ENCODE results near the gene SAMD10.
A peak's percentile ranks its signal among the peaks of the same experiment; 100 is the strongest.

The SAMD10 gene

GRCh38 chr20:63946986-63947637 lies 32.3 kb downstream of the SAMD10 start:
- Mint-ChIP-seq H3K27me3 (no peaks in the 10 kb centered on the region), H3K27ac (peak overlapping the region; percentile 90), H3K36me3 (ENCODE audit: low read depth) (peaks cover 32% of the 10 kb centered on the region), H3K9me3 (no peaks in the 10 kb centered on the region), H3K4me1 (ENCODE audit: low read depth) (peaks cover 47% of the 10 kb centered on the region), H3K4me3 (no peak overlapping the region)
- DNase-seq: no peak

- no peak for DNase-seq
- Mint-ChIP-seq H3K27ac (peak overlapping the region; percentile 62), H3K27me3 (no peaks in the 10 kb centered on the region), H3K4me1 (ENCODE audit: low read depth) (peaks cover 47% of the 10 kb centered on the region), H3K36me3 (ENCODE audit: low read depth) (peaks cover 33% of the 10 kb centered on the region), H3K9me3 (no peaks in the 10 kb centered on the region), H3K4me3 (no peak overlapping the region)
Measured at GRCh38 chr20:63945921-63946920, 33.2 kb downstream of the SAMD10 start.

GRCh38 chr20:63945031-63945658 lies 34.3 kb downstream of the SAMD10 start:
- Mint-ChIP-seq H3K27me3 (no peaks in the 10 kb centered on the region), H3K36me3 (ENCODE audit: low read depth) (peaks cover 44% of the 10 kb centered on the region), H3K4me1 (ENCODE audit: low read depth) (peaks cover 47% of the 10 kb centered on the region), H3K9me3 (no peaks in the 10 kb centered on the region), H3K27ac (peak overlapping the region; percentile 18), H3K4me3 (no peak overlapping the region)
- no peak for DNase-seq

GRCh38 chr20:63944078-63944941 lies 35.1 kb downstream of the SAMD10 start:
- Mint-ChIP-seq H3K4me3 (no peak overlapping the region), H3K4me1 (ENCODE audit: low read depth) (peaks cover 39% of the 10 kb centered on the region), H3K27ac (peak overlapping the region; percentile 57), H3K36me3 (ENCODE audit: low read depth) (peaks cover 46% of the 10 kb centered on the region), H3K9me3 (no peaks in the 10 kb centered on the region), H3K27me3 (no peaks in the 10 kb centered on the region)
- no peak for DNase-seq

- Mint-ChIP-seq H3K9me3 (no peaks in the 10 kb centered on the region), H3K4me1 (ENCODE audit: low read depth) (peaks cover 34% of the 10 kb centered on the region), H3K4me3 (no peak overlapping the region), H3K27me3 (no peaks in the 10 kb centered on the region), H3K27ac (no peak overlapping the region), H3K36me3 (ENCODE audit: low read depth) (peaks cover 46% of the 10 kb centered on the region)
- DNase-seq: no peak
Measured at GRCh38 chr20:63943808-63944077, 35.7 kb downstream of the SAMD10 start.

- Mint-ChIP-seq H3K27me3 (no peaks in the 10 kb centered on the region), H3K4me1 (ENCODE audit: low read depth) (peaks cover 29% of the 10 kb centered on the region), H3K9me3 (no peaks in the 10 kb centered on the region), H3K36me3 (ENCODE audit: low read depth) (peaks cover 46% of the 10 kb centered on the region), H3K27ac (peak overlapping the region; percentile 84), H3K4me3 (no peak overlapping the region)
- DNase-seq: no peak
Measured at GRCh38 chr20:63942969-63943807, 36.3 kb downstream of the SAMD10 start.

GRCh38 chr20:63942250-63942951 lies 37.0 kb downstream of the SAMD10 start:
- peak overlapping the region; percentile 84 for H3K27ac Mint-ChIP-seq
- peaks cover 21% of the 10 kb centered on the region for H3K4me1 Mint-ChIP-seq (ENCODE audit: low read depth)
- no peak overlapping the region for H3K4me3 Mint-ChIP-seq
- DNase-seq: peak; percentile 59
- H3K36me3 Mint-ChIP-seq (ENCODE audit: low read depth): peaks cover 51% of the 10 kb centered on the region
- no peaks in the 10 kb centered on the region for H3K27me3 Mint-ChIP-seq
- H3K9me3 Mint-ChIP-seq: no peaks in the 10 kb centered on the region

GRCh38 chr20:63941282-63942081 lies 38.0 kb downstream of the SAMD10 start:
- DNase-seq: peak; percentile 64
- no peak overlapping the region for H3K4me3 Mint-ChIP-seq
- H3K27ac Mint-ChIP-seq: peak overlapping the region; percentile 71
- peaks cover 51% of the 10 kb centered on the region for H3K36me3 Mint-ChIP-seq (ENCODE audit: low read depth)
- no peaks in the 10 kb centered on the region for H3K27me3 Mint-ChIP-seq
- no peaks in the 10 kb centered on the region for H3K9me3 Mint-ChIP-seq
- peaks cover 15% of the 10 kb centered on the region for H3K4me1 Mint-ChIP-seq (ENCODE audit: low read depth)

- DNase-seq: no peak
- Mint-ChIP-seq H3K9me3 (no peaks in the 10 kb centered on the region), H3K4me3 (no peak overlapping the region), H3K27ac (peak overlapping the region; percentile 71), H3K27me3 (no peaks in the 10 kb centered on the region), H3K4me1 (ENCODE audit: low read depth) (peaks cover 13% of the 10 kb centered on the region), H3K36me3 (ENCODE audit: low read depth) (peaks cover 55% of the 10 kb centered on the region)
Measured at GRCh38 chr20:63940472-63941266, 38.8 kb downstream of the SAMD10 start.

GRCh38 chr20:63940071-63940471 lies 39.4 kb downstream of the SAMD10 start:
- H3K4me3 Mint-ChIP-seq: no peak overlapping the region
- peaks cover 55% of the 10 kb centered on the region for H3K36me3 Mint-ChIP-seq (ENCODE audit: low read depth)
- no peak overlapping the region for H3K27ac Mint-ChIP-seq
- H3K9me3 Mint-ChIP-seq: no peaks in the 10 kb centered on the region
- no peak for DNase-seq
- H3K4me1 Mint-ChIP-seq (ENCODE audit: low read depth): peaks cover 13% of the 10 kb centered on the region
- H3K27me3 Mint-ChIP-seq: no peaks in the 10 kb centered on the region

- no peak overlapping the region for H3K27ac Mint-ChIP-seq
- peaks cover 60% of the 10 kb centered on the region for H3K36me3 Mint-ChIP-seq (ENCODE audit: low read depth)
- H3K4me1 Mint-ChIP-seq (ENCODE audit: low read depth): peaks cover 13% of the 10 kb centered on the region
- H3K27me3 Mint-ChIP-seq: no peaks in the 10 kb centered on the region
- peak; percentile 32 for DNase-seq
- no peaks in the 10 kb centered on the region for H3K9me3 Mint-ChIP-seq
- no peak overlapping the region for H3K4me3 Mint-ChIP-seq
Measured at GRCh38 chr20:63939061-63939935, 40.1 kb downstream of the SAMD10 start.
